Fibroblast of peridontal ligament (primary cell): ENCODE results near the gene RAB1B.
"Not testable (repeated sequence)": the region's sequence is repeated elsewhere in the genome, so short reads cannot be mapped to it uniquely, and the experiment has no call there.

Source experiments
- DNase-seq: peaks from one replicate; pipeline ENCODE4 v3.0.0-alpha.2; 2010; ENCODE audit errors: extremely low read depth

RAB1B gene

GRCh38 chr11:66309475-66309874, 41.0 kb downstream of the RAB1B start:
- no peak for DNase-seq

GRCh38 chr11:66310324-66310723, 41.9 kb downstream of the RAB1B start:
- no peak for DNase-seq

GRCh38 chr11:66310803-66311440, 42.5 kb downstream of the RAB1B start:
- DNase-seq = not testable (repeated sequence)

GRCh38 chr11:66311470-66311964, 43.1 kb downstream of the RAB1B start:
- DNase-seq = no peak

GRCh38 chr11:66311965-66312548, 43.6 kb downstream of the RAB1B start:
- DNase-seq = peak; percentile 87

- DNase-seq = peak; percentile 99
Measured at GRCh38 chr11:66312549-66313320, 44.3 kb downstream of the RAB1B start.

GRCh38 chr11:66313321-66314185, 45.1 kb downstream of the RAB1B start:
- DNase-seq = peak; percentile 45

- no peak for DNase-seq
Measured at GRCh38 chr11:66314186-66314501, 45.7 kb downstream of the RAB1B start.

GRCh38 chr11:66314561-66315497, 46.4 kb downstream of the RAB1B start:
- no peak for DNase-seq

- DNase-seq = no peak
Measured at GRCh38 chr11:66315498-66315885, 47.1 kb downstream of the RAB1B start.

- DNase-seq = no peak
Measured at GRCh38 chr11:66315921-66316811, 47.7 kb downstream of the RAB1B start.

- peak; percentile 74 for DNase-seq
Measured at GRCh38 chr11:66316849-66317251, 48.4 kb downstream of the RAB1B start, which contains the start of gene CD248. Gene CD248 (minus strand): TSS chr11:66317044. CDS start chr11:66317027, 17 bp downstream.

GRCh38 chr11:66317322-66317722, 48.9 kb downstream of the RAB1B start:
- peak; percentile 62 for DNase-seq

GRCh38 chr11:66317723-66318599, 49.5 kb downstream of the RAB1B start:
- DNase-seq = peak; percentile 94

- DNase-seq = no peak
Measured at GRCh38 chr11:66318600-66318970, 50.1 kb downstream of the RAB1B start.

GRCh38 chr11:66320289-66320688, 51.9 kb downstream of the RAB1B start:
- not testable (repeated sequence) for DNase-seq

GRCh38 chr11:66320748-66321147, 52.3 kb downstream of the RAB1B start:
- not testable (repeated sequence) for DNase-seq

GRCh38 chr11:66321606-66322005, 53.2 kb downstream of the RAB1B start:
- no peak for DNase-seq
